ENCODE data around the gene NKG7. TPM values are rescaled to one million over a fixed set of nuclear protein-coding genes. Genes with fewer than 3 reads are reported as not detected.

NKG7 gene
- total RNA-seq, 2 experiments from 2014 or later: 92.1 to 125 TPM

DNA sequence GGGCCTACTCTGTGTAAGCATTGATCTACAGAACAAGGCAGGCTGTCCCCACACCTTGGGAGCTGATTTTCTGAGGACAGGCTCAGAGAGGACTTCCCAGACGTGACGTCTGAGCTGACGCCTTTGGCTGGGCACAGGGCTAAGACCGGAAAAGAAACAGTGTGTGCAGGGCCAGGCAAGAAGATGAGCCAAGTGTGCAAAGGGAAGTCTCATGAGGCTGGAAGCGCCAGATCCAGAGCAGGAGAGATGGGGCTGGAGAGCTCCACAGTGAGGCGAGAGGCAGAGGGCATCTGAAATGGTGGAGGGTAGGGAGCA lies 48.3 kb downstream of the NKG7 start:
- no peaks in the 10 kb centered on the region for H3K9me3 Mint-ChIP-seq (ENCODE audit: low read depth)

DNA sequence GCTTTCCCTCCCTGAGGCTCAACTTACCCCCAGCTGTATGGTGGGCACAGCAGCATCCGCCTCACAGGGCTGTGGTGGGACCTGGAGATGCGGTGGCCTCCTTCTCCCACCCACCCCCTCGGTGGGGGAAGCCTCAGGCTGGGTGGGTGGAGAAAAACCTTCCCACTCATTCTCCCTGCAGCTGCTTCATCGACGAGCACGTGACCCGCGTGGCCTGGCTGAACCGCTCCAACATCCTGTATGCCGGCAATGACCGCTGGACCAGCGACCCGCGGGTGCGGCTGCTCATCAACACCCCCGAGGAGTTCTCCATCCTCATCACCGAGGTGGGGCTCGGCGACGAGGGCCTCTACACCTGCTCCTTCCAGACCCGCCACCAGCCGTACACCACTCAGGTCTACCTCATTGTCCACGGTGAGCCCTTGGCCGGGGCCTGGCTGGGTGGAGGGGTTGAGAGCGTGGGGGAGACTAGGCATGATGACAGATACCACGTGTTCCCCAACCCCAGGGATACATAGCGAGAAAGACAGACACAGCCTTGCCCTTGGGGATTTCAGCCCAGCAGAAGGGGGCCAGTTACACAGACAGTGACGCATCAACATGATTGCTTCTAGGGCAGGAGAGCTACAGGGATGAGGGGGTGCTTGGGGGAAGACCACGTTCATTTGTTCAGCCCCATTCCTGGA lies 48.8 kb downstream of the NKG7 start:
- CTCF ChIA-PET: interaction anchor here (1.2 kb wide), 1 partner anchor 9 kb away, joined by 3 read pairs; no protein-coding TSS in a partner anchor
- intact Hi-C loops (cut with DNase I, micrococcal nuclease): no loop called here
- Mint-ChIP-seq H3K4me1 (peaks cover 8% of the 10 kb centered on the region), H3K27me3 (peaks cover 58% of the 10 kb centered on the region), H3K36me3 (ENCODE audit: low read depth) (no peaks in the 10 kb centered on the region), H3K4me3 (no peak overlapping the region), H3K27ac (no peak overlapping the region), H3K9me3 (ENCODE audit: low read depth) (no peaks in the 10 kb centered on the region)
- POLR2A ChIA-PET: no interaction called here
- ATAC-seq (no peak), DNase-seq (no peak)

More for the DNA sequence above, 48.3 kb downstream of the NKG7 start:
- Mint-ChIP-seq H3K27ac (no peak overlapping the region), H3K4me3 (no peak overlapping the region), H3K4me1 (peaks cover 8% of the 10 kb centered on the region), H3K36me3 (ENCODE audit: low read depth) (no peaks in the 10 kb centered on the region), H3K27me3 (peaks cover 58% of the 10 kb centered on the region)
- ChIA-PET POLR2A (no interaction called here), CTCF (interaction anchor here (0.6 kb wide), 2 partner anchors 268 to 542 kb away, joined by 3 read pairs; no protein-coding TSS in a partner anchor)
- intact Hi-C loops (cut with DNase I, micrococcal nuclease): no loop called here
- no peak for ATAC-seq
- no peak for DNase-seq

DNA sequence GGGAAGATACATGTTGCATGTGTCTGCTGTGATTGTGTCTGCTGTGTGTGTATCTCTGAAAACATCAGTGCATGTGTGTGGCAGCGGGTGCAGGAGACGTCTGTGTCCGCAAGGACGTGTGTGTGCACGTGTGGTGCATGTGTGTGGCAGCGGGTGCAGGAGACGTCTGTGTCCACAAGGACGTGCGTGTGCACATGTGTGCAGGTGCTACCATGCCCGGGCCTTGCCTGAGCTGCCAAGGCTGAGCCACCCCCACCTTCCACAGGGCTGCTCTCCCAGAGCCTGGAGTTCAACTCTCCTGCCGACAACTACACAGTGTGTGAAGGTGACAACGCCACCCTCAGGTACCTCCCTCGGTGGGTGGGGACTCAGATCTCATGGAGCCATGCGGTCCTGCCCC lies 50.7 kb downstream of the NKG7 start:
- intact Hi-C loops (cut with DNase I, micrococcal nuclease): no loop called here
- H3K36me3 Mint-ChIP-seq (ENCODE audit: low read depth): no peaks in the 10 kb centered on the region
- DNase-seq: no peak
- H3K27me3 Mint-ChIP-seq: peaks cover 52% of the 10 kb centered on the region
- H3K9me3 Mint-ChIP-seq (ENCODE audit: low read depth): no peaks in the 10 kb centered on the region
- ChIA-PET POLR2A (no interaction called here), CTCF (no interaction called here)
- H3K27ac Mint-ChIP-seq: no peak overlapping the region
- H3K4me1 Mint-ChIP-seq: peaks cover 3% of the 10 kb centered on the region
- no peak for ATAC-seq
- no peak overlapping the region for H3K4me3 Mint-ChIP-seq

Other genes starting within 250 kb of the NKG7 start
- under 1 TPM; 0.37 to 0.49 TPM for gene SIGLEC9, start 247.7 kb downstream of the NKG7 start, total RNA-seq
- not detected for gene SIGLEC7, start 230.4 kb downstream of the NKG7 start, total RNA-seq
- gene CD33, start 147.6 kb downstream of the NKG7 start, total RNA-seq: under 1 TPM; 0.26 to 0.27 TPM
- not detected for gene SIGLECL1, start 121.6 kb downstream of the NKG7 start, total RNA-seq
- under 1 TPM; 0.18 to 0.28 TPM for gene IGLON5, start 61.0 kb downstream of the NKG7 start, total RNA-seq
- 1 to 10 TPM; 4.5 to 4.6 TPM for gene VSIG10L, start 30.5 kb downstream of the NKG7 start, total RNA-seq
- 100 to 1,000 TPM; 108 to 172 TPM for gene ETFB, start 6.3 kb downstream of the NKG7 start, total RNA-seq
- gene CLDND2, start 3.7 kb downstream of the NKG7 start, total RNA-seq: 1 to 10 TPM; 3.2 to 4.9 TPM
- under 1 TPM in 1 of 2 experiments, not detected in 1; 0.27 TPM for gene LIM2, start 15.3 kb upstream of the NKG7 start, total RNA-seq
- gene C19orf84, start 17.9 kb upstream of the NKG7 start, total RNA-seq: under 1 TPM in 1 of 2 experiments, not detected in 1; 0.33 TPM
- gene SIGLEC10, start 45.0 kb upstream of the NKG7 start, total RNA-seq: under 1 TPM; 0.48 to 0.65 TPM
- not detected for gene SIGLEC8, start 85.8 kb upstream of the NKG7 start, total RNA-seq
- gene CEACAM18, start 105.9 kb upstream of the NKG7 start, total RNA-seq: not detected
- gene SIGLEC12, start 129.1 kb upstream of the NKG7 start, total RNA-seq: 1 to 10 TPM; 1.2 to 1.9 TPM
- not detected for gene SIGLEC6, start 159.0 kb upstream of the NKG7 start, total RNA-seq
- 1 to 10 TPM; 5.9 to 9.6 TPM for gene ZNF175, start 198.6 kb upstream of the NKG7 start, total RNA-seq